KMS-11 (cell line): ENCODE results near the gene DDX59.

Source experiments
- H2AFZ ChIP-seq: fragments of 200-600 bp; sonication (generic); 2 replicates; pipeline ENCODE4 v1.6.1; 2016; ENCODE audit warnings: antibody characterized with exemption, mixed run types, low read depth
- H3K27ac ChIP-seq: fragments of 200-600 bp; sonication (generic); 2 replicates; pipeline ENCODE4 v1.6.1; 2016; ENCODE audit warnings: mild to moderate bottlenecking, mixed run types
- H3K27me3 ChIP-seq: fragments of 200-600 bp; sonication (generic); 2 replicates; pipeline ENCODE4 v1.6.1; 2017; ENCODE audit warnings: mild to moderate bottlenecking, low read depth, mixed run types, moderate library complexity; ENCODE audit not compliant: insufficient read depth
- H3K36me3 ChIP-seq: fragments of 200-600 bp; sonication (generic); 2 replicates; pipeline ENCODE4 v1.6.1; 2017; ENCODE audit warnings: mild to moderate bottlenecking, mixed run types; ENCODE audit not compliant: insufficient read depth
- H3K4me1 ChIP-seq: fragments of 200-600 bp; sonication (generic); 2 replicates; pipeline ENCODE4 v1.6.1; 2016; ENCODE audit warnings: mild to moderate bottlenecking, low read depth, mixed run types; ENCODE audit not compliant: poor library complexity, severe bottlenecking
- H3K4me2 ChIP-seq: fragments of 200-600 bp; sonication (generic); 2 replicates; pipeline ENCODE4 v1.7.0; 2016; ENCODE audit warnings: mild to moderate bottlenecking, mixed run types
- H3K4me3 ChIP-seq: fragments of 200-600 bp; sonication (generic); IDR thresholded peaks from 2 replicates; pipeline ENCODE4 v1.6.1; 2017; ENCODE audit warnings: low read depth, low read length, mixed read lengths; ENCODE audit not compliant: insufficient read depth
- H3K79me2 ChIP-seq: fragments of 200-600 bp; sonication (generic); 2 replicates; pipeline ENCODE4 v1.6.1; 2016; ENCODE audit warnings: low read depth, mixed run types; ENCODE audit not compliant: insufficient read depth
- H3K9ac ChIP-seq: fragments of 200-600 bp; sonication (generic); 2 replicates; pipeline ENCODE4 v1.6.1; 2016; ENCODE audit warnings: mild to moderate bottlenecking, mixed run types
- H4K20me1 ChIP-seq: fragments of 200-600 bp; sonication (generic); 2 replicates; pipeline ENCODE4 v1.6.1; 2016; ENCODE audit warnings: mild to moderate bottlenecking, mixed run types; ENCODE audit not compliant: insufficient read depth
- TF ChIP-seq, protein P1 (sequence below): fragments of 200-600 bp; sonication (generic); conservative IDR thresholded peaks from 2 replicates; pipeline ENCODE4 v1.6.1; 2017; ENCODE audit warnings: low read depth, mild to moderate bottlenecking, antibody characterized with exemption, low read length, moderate library complexity, mixed read lengths

The DDX59 gene

DNA sequence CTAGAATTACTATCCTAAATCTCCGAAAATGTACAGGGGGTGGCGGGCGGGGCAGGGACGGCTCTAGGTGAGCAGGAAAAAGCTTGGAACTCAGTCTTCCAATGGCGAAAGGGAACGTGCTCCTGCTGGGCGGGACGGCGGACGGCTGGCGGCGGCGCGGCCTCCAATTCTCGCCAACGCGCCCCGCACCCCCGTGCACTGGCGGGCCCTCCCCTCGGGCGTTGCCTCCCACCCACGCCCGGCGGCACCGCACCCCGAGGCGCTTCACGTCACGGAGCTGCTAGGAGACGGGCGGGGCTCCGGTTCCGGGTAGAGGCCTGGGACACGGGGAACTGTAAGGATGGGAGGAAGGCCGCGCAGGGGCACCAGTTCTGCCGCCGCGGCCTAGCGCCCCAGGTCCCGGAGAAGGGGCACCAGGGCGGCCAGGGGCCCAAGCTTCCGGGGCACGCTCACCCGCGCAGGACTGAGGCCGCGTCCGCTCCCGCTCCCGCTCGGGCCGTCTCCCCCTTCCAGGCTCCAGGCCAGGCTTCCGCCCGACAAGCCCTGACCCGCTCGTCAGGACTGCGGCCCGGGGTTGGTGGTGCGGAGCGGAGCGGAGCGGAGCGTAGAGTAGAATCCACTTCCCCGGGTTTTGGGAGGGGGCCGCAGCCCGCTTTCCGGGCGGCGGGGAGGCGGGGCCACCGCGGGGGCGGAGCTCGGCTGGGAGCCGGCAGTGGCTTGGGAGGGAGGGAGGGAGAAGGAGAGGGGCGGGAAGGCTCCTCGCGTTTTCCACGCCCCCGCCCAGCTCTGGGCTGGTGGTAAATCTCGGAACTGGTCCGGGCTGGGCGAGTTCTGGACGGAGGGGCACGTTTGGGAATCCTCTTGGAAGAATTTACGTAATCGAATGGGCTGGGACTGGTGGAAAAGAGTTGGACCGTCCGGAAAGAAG lies at the start of gene DDX59:
TSS of gene DDX59 (minus strand) at position 594 of the 928 bp plus-strand sequence. CDS start 3,167 bp downstream, outside the sequence.
- Histone ChIP-seq H3K4me1 (peaks cover 20% of the 10 kb centered on the region), H2AFZ (peak within 1 kb of the TSS; percentile 73), H4K20me1 (no peaks in the 10 kb centered on the region), H3K4me2 (peak within 1 kb of the TSS; percentile 91), H3K79me2 (peaks cover 20% of the 10 kb centered on the region), H3K4me3 (peak within 1 kb of the TSS; percentile 90), H3K27ac (peak within 1 kb of the TSS; percentile 94), H3K36me3 (no peaks in the 10 kb centered on the region), H3K9ac (peak within 1 kb of the TSS; percentile 98), H3K27me3 (no peaks in the 10 kb centered on the region)
- TF ChIP-seq, protein P1, sequence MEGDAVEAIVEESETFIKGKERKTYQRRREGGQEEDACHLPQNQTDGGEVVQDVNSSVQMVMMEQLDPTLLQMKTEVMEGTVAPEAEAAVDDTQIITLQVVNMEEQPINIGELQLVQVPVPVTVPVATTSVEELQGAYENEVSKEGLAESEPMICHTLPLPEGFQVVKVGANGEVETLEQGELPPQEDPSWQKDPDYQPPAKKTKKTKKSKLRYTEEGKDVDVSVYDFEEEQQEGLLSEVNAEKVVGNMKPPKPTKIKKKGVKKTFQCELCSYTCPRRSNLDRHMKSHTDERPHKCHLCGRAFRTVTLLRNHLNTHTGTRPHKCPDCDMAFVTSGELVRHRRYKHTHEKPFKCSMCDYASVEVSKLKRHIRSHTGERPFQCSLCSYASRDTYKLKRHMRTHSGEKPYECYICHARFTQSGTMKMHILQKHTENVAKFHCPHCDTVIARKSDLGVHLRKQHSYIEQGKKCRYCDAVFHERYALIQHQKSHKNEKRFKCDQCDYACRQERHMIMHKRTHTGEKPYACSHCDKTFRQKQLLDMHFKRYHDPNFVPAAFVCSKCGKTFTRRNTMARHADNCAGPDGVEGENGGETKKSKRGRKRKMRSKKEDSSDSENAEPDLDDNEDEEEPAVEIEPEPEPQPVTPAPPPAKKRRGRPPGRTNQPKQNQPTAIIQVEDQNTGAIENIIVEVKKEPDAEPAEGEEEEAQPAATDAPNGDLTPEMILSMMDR: no peak

GRCh38 chr1:200714504-200715187 lies 44.9 kb upstream of the DDX59 start:
- Histone ChIP-seq H3K4me1 (no peaks in the 10 kb centered on the region), H3K4me3 (no peak overlapping the region), H3K79me2 (no peaks in the 10 kb centered on the region), H2AFZ (no peak overlapping the region), H3K36me3 (no peaks in the 10 kb centered on the region), H3K27me3 (no peaks in the 10 kb centered on the region), H3K27ac (no peak overlapping the region), H4K20me1 (no peaks in the 10 kb centered on the region), H3K9ac (no peak overlapping the region), H3K4me2 (no peak overlapping the region)
- TF ChIP-seq, protein P1: no peak

- Histone ChIP-seq H3K27me3 (no peaks in the 10 kb centered on the region), H4K20me1 (no peaks in the 10 kb centered on the region), H3K4me2 (no peak overlapping the region), H3K4me3 (no peak overlapping the region), H3K36me3 (no peaks in the 10 kb centered on the region), H3K4me1 (no peaks in the 10 kb centered on the region), H3K9ac (no peak overlapping the region), H2AFZ (no peak overlapping the region), H3K27ac (no peak overlapping the region), H3K79me2 (no peaks in the 10 kb centered on the region)
- TF ChIP-seq, protein P1: no peak
Observed at GRCh38 chr1:200710166-200710565, 40.5 kb upstream of the DDX59 start.

GRCh38 chr1:200708769-200709168 lies 39.1 kb upstream of the DDX59 start:
- H3K79me2 ChIP-seq: no peaks in the 10 kb centered on the region
- no peak overlapping the region for H2AFZ ChIP-seq
- no peak overlapping the region for H3K4me2 ChIP-seq

More at GRCh38 chr1:200708769-200709168, 39.1 kb upstream of the DDX59 start:
- TF ChIP-seq, protein P1: no peak
- H3K27me3 ChIP-seq: no peaks in the 10 kb centered on the region
- H3K36me3 ChIP-seq: no peaks in the 10 kb centered on the region
- no peaks in the 10 kb centered on the region for H3K4me1 ChIP-seq
- H4K20me1 ChIP-seq: no peaks in the 10 kb centered on the region
- no peak overlapping the region for H3K9ac ChIP-seq
- no peak overlapping the region for H3K4me3 ChIP-seq
- H3K27ac ChIP-seq: no peak overlapping the region
